Measurements from ENCODE around the gene CIRBP.
"Not testable (repeated sequence)": the region's sequence is repeated elsewhere in the genome, so short reads cannot be mapped to it uniquely, and the experiment has no call there.

CIRBP gene

DNA sequence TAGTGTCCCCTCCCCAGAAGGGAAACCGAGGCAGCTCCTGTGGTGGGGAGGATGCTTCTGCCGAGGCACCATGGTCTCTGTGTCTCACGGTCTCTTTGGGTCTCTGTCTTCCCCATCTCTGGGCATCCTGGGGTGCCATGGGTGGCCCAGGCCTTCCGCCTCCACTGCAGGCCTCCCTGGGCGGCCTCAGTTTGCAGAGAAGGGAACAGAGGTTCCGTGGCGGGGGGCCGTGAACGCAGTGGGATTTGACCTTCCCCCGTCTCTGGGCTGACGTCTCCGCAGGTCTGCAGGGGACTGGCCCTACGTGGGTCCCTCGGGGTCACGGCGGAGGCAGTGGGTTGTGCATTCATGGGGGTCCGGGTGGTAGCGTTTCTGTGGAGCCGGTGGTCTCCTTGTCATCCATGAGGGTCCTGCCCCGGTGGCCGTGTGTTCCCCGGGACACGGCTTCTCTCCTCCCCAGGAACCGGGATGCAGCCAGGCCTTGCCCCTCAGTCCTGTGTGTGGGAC, 21.1 kb downstream of the CIRBP start:
- in situ Hi-C loops (cut with MboI; ENCODE audit: low sequenced_read_pairs), result no loop called here

GRCh38 chr19:1290703-1291651, 21.8 kb downstream of the CIRBP start:
- in situ Hi-C loops (cut with MboI; ENCODE audit: low sequenced_read_pairs), result no loop called here

- in situ Hi-C loops (cut with MboI; ENCODE audit: low sequenced_read_pairs), result no loop called here
Measured at GRCh38 chr19:1291761-1292418, 22.8 kb downstream of the CIRBP start.

DNA sequence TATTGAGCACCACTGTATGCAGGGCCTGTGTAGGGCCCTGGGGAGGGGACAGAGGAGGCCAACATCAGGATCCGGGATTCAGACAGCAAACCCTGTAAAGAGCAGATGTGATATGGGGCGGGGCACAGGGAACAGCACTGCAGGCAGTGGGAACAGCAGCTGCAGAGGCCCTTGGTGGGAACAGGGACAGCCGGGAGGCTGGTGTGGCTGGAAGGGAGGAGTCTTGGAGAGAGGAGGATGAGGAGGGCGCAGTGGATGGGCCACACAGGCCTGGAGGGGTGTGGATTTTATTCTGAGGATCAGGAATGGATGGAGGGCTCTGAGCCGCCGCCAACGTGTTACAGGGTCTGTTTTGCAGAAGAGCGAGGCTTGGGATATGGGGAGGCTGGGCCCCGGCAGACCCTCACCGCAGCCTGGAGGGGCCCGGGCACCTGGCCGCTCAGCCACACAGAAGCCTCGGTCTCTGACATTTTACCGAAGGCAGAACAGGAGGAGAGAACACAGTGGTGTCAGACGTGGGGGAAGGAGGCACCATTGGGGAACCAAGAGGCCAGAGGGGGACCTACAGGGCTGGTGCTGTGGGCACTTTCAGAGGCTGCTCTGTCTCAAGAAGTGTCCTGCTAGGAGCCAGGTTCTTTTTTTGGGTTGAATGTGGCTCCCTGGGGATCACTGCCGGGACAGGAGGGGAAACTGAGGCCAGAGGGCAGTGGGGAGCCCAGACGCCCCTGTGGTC, 23.5 kb downstream of the CIRBP start:
- in situ Hi-C loops (cut with MboI; ENCODE audit: low sequenced_read_pairs), result no loop called here

- in situ Hi-C loops (cut with MboI; ENCODE audit: low sequenced_read_pairs), result no loop called here
Measured at GRCh38 chr19:1293782-1294604, 24.9 kb downstream of the CIRBP start.

- in situ Hi-C loops (cut with MboI; ENCODE audit: low sequenced_read_pairs), result no loop called here
Measured at GRCh38 chr19:1294688-1295087, 25.6 kb downstream of the CIRBP start.

GRCh38 chr19:1295169-1296012, 26.3 kb downstream of the CIRBP start:
- in situ Hi-C loops (cut with MboI; ENCODE audit: low sequenced_read_pairs), result no loop called here

DNA sequence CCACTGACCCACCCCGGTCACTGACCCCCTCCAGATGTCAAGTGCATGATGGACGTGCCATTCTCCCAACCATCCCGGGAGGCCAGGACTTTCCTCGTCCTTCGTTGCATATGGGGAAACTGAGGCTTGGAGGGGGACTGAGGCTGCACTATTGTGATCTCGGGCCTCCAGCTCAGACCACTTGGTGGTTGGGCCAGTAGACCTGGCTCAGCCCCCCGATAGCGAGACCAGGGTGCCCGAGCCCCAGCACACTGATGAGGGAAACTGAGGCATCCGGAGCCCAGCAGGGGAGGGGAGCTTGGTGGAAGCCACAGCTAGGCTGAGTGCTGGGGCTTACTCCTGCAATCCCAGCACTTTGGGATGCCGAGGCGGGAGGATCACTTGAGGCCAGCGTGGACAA, 26.9 kb downstream of the CIRBP start:
- in situ Hi-C loops (cut with MboI; ENCODE audit: low sequenced_read_pairs), result no loop called here

DNA sequence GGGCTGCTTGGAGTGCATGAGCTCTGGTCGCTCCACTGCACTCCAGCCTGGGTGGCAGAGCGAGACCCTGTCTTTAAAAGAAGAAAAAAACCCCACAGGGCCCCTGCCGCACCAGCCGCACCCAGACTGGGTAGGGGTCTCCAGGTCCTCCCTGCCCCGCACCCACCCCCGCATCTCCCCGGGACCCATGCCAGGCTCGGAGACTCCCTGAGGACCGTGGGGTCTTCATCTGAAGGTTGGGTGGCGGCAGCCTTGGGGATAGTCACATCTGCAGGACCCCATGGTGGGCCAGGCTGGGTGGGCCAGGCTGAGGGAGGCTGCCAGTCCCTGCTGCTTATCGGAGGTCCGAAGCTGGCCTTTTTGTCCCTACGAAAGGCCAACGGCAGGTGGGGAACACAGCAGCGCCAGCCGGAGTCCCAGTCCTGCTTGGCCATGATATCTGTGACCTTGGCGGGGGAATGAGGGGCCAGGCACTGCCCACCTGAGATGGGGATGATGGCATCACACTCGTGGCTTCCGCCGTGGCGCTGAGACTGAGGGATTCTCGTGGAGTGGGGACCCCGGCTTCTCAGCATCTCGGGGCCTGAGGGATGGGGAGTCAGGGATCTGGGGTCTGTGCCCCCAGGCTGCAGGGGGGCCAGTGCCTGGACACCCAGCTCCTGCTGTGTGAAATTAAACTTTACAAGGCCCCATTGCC, 27.6 kb downstream of the CIRBP start:
- in situ Hi-C loops (cut with MboI; ENCODE audit: low sequenced_read_pairs), result no loop called here

DNA sequence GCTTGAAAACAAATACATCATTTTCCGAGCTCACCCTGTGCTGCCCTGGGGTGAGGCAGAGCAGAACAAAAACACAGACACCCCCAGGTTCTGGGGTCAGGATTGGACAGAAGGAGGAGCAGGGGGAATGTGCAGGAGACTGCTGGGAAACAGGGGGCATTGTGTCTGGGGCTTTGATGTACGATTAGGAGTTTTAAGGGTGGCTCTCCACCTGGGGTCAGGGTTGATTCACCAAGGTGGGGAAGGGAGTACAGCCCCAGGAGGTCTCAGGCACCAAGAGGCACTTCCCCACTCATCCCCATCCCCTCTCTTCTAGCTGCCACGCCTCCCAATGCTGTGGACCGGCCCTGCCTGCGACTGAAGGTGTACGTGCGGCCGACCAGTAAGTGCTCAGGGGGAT, 29.1 kb downstream of the CIRBP start:
- in situ Hi-C loops (cut with MboI; ENCODE audit: low sequenced_read_pairs), result no loop called here

GRCh38 chr19:1299801-1300200, 30.7 kb downstream of the CIRBP start:
- in situ Hi-C loops (cut with MboI; ENCODE audit: low sequenced_read_pairs), result no loop called here

GRCh38 chr19:1300744-1301490, 31.8 kb downstream of the CIRBP start:
- in situ Hi-C loops (cut with MboI; ENCODE audit: low sequenced_read_pairs), result no loop called here

DNA sequence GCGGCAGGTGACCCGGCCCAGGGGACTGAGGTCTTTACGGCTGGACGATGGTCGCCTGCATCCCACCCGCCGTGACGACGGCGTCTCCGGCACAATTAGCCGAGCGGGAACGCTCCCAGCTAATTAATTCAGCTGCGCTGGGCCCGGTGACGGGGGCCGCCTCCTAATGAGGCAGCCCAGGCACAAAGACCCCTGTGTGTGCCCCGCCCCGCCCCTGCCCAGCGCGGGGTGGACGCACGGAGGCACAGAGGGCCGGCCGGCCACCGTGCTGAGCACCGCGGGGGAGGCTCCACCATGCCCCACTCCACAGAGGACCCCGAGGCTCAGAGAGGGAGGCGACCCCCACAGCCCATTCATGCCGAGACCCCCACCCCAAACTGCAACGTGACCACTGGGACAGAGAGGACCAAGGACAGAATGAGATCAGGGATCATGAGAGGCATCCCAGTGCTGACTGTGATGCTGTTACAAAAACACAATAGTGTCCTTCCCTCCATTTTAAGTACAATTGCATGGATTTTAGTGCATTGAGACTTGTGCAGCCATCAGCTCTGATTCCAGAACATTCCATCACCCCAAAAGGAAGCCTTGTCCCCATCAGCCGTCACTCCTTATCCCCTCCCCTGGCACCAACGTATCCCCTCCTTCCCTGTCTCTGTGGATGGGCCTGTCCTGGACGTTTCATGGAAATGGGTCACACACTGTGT, 33.6 kb downstream of the CIRBP start:
- in situ Hi-C loops (cut with MboI; ENCODE audit: low sequenced_read_pairs), result no loop called here

DNA sequence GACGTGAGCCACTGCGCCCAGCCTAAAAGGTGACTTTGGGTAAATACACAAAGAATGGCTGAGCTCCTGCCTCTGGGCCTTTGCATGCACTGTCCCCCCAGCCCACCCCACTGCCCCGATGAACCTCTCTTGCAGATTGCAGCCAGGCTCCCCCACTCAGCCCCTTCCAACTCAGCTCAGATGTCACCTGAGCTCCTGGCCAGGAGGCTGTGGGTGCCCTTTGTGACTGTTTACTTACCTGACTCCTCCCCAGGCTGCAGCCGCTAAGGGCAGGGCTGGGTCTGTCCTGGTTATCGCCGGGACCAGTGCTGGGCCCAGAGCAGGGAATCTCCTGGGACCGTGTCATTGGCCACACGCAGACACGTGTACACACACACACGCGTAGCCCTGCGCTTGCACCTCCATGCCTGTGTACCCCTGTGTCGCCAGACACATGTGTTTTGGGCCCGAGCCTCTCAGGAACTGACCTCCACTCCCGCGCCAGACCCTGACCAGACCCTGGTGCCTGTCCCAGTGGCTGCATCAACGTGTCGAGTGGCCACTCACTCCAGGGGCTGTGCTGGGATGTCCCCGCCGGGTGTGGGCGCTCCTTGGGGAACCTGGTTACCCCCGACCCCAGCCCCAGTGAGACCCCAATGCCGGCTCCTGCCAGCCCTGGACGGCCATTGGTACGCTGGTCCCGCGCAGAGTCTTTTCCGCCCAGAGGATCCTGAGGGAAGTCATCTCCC, 35.2 kb downstream of the CIRBP start:
- in situ Hi-C loops (cut with MboI; ENCODE audit: low sequenced_read_pairs), result no loop called here

GRCh38 chr19:1305354-1305753, 36.2 kb downstream of the CIRBP start:
- in situ Hi-C loops (cut with MboI; ENCODE audit: low sequenced_read_pairs), result not testable (repeated sequence)

DNA sequence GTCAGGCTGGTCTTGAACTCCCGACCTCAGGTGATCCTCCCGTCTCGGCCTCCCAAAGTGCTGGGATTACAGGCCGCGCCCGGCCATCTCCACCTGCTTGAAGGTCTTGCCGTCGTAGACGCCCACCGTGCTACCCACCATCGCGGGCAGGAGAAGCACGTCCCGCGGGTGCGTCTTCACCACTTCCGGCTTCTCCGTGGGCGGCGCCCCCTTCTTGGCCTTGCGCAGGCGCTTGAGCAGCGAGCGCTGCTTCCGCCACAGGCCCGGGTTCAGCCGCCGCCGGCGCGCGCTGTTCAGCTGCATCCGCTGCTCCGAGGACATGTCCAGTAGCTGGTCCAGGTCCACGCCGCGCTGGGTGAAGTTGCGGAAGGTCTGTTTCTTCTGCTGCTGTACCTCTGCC, 38.2 kb downstream of the CIRBP start:
- in situ Hi-C loops (cut with MboI; ENCODE audit: low sequenced_read_pairs), result no loop called here

GRCh38 chr19:1307755-1308303, 38.7 kb downstream of the CIRBP start:
- in situ Hi-C loops (cut with MboI; ENCODE audit: low sequenced_read_pairs), result no loop called here
